Keratinocyte (primary cell): Measurements from ENCODE around the gene MUC13. TPM values are rescaled to one million over a fixed set of nuclear protein-coding genes. Genes with fewer than 3 reads are reported as not detected.

Experiments used
- DNase-seq: peaks from one replicate; pipeline ENCODE4 v3.0.0-alpha.2; 2011; ENCODE audit warnings: low read depth, missing footprints, low spot score
- FAIRE-seq: peaks from 2 replicates; lab custom pipeline; 2011; peaks lifted over from hg19 to GRCh38; lab: Jason Lieb, UNC
- H2AFZ ChIP-seq: 2 replicates; pipeline ENCODE4 v1.6.0; 2012; ENCODE audit warnings: low read length, control low read depth, inconsistent platforms; ENCODE audit not compliant: control insufficient read depth
- H3K27ac ChIP-seq: 2 replicates; pipeline ENCODE4 v1.5.1; 2011; ENCODE audit warnings: low read length; ENCODE audit not compliant: control insufficient read depth, insufficient read depth
- H3K27me3 ChIP-seq: 3 replicates; pipeline ENCODE4 v1.6.0; 2011; ENCODE audit warnings: low read length; ENCODE audit not compliant: control insufficient read depth, insufficient read depth; ENCODE audit errors: extremely low read depth
- H3K36me3 ChIP-seq, 2 experiments: 2 replicates in 1 of 2; 3 replicates in 1 of 2; pipeline ENCODE4 v1.5.1; 2011; ENCODE audit warnings: low read length in 2 of 2, mild to moderate bottlenecking in 1 of 2; ENCODE audit not compliant: control insufficient read depth in 2 of 2, insufficient read depth in 2 of 2; ENCODE audit errors: extremely low read depth in 1 of 2
- H3K4me1 ChIP-seq: 3 replicates; pipeline ENCODE4 v1.5.1; 2011; ENCODE audit warnings: low read length; ENCODE audit not compliant: control insufficient read depth, insufficient read depth; ENCODE audit errors: extremely low read depth
- H3K4me2 ChIP-seq: 3 replicates; pipeline ENCODE4 v1.6.0; 2011; ENCODE audit warnings: low read depth, low read length; ENCODE audit not compliant: control insufficient read depth, insufficient read depth; ENCODE audit errors: extremely low read depth
- H3K4me3 ChIP-seq, 3 experiments: fragments of 200-600 bp in 1 of 3; sonication (generic) in 1 of 3; 2 replicates in 2 of 3; 3 replicates in 1 of 3; pipeline ENCODE4 v1.5.1; 2011 to 2016; ENCODE audit warnings: low read length in 3 of 3, mild to moderate bottlenecking in 3 of 3, control low read depth in 2 of 3, inconsistent platforms in 1 of 3, low read depth in 1 of 3, mixed read lengths in 1 of 3, mixed run types in 1 of 3, moderate library complexity in 1 of 3; ENCODE audit not compliant: control insufficient read depth in 2 of 3, insufficient read depth in 2 of 3; ENCODE audit errors: extremely low read depth in 1 of 3
- H3K79me2 ChIP-seq: 2 replicates; pipeline ENCODE4 v1.6.0; 2012; ENCODE audit warnings: low read length; ENCODE audit not compliant: control insufficient read depth, insufficient read depth
- H3K9ac ChIP-seq: 3 replicates; pipeline ENCODE4 v1.6.0; 2011; ENCODE audit warnings: low read length; ENCODE audit not compliant: control insufficient read depth, insufficient read depth; ENCODE audit errors: extremely low read depth
- H3K9me1 ChIP-seq: 3 replicates; pipeline ENCODE4 v1.6.0; 2011; ENCODE audit warnings: low read length; ENCODE audit not compliant: control insufficient read depth, insufficient read depth; ENCODE audit errors: extremely low read depth
- H3K9me3 ChIP-seq: 2 replicates; pipeline ENCODE4 v1.5.1; 2012; ENCODE audit warnings: low read depth, low read length; ENCODE audit not compliant: control insufficient read depth
- H4K20me1 ChIP-seq: 3 replicates; pipeline ENCODE4 v1.6.0; 2011; ENCODE audit warnings: low read length; ENCODE audit not compliant: control insufficient read depth, insufficient read depth; ENCODE audit errors: extremely low read depth
- CTCF ChIP-seq, 3 experiments: IDR thresholded peaks in 1 of 3; conservative IDR thresholded peaks in 1 of 3; optimal IDR thresholded peaks in 1 of 3; 2 replicates in 2 of 3; 3 replicates in 1 of 3; pipeline versions ENCODE3 to v1.5.1; 2011; ENCODE audit warnings: low read length in 3 of 3, mild to moderate bottlenecking in 3 of 3, moderate library complexity in 2 of 3, control low read depth in 1 of 3, inconsistent platforms in 1 of 3; ENCODE audit not compliant: insufficient read depth in 2 of 3; ENCODE audit errors: extremely low read depth in 1 of 3
- EZH2 ChIP-seq: IDR thresholded peaks from one replicate; pipeline ENCODE4 v1.6.1; 2012; ENCODE audit warnings: inconsistent platforms, mild to moderate bottlenecking, low read length, moderate library complexity
- dilution Hi-C: fragments of 300-500 bp; cut with MboI; formaldehyde crosslinking; loops from one replicate; pipeline ENCODE4 v1.7.0; 2020; ENCODE audit warnings: low sequenced_read_pairs; ENCODE audit not compliant: extremely low pct_ligation_motif_present
- polyA minus RNA-seq, 3 experiments: library from RNA; depleted of rRNA, polyadenylated mRNA; stranded (reverse); fragments of >200 nt; gene quantifications; 1 replicate in 1 of 3; 2 replicates in 1 of 3; 3 replicates in 1 of 3; pipeline ENCODE4 v1.2.3, GENCODE V29; 2011
- polyA plus RNA-seq, 5 experiments: library from polyadenylated mRNA; depleted of rRNA in 3 of 5; stranded (reverse) in 3 of 5; stranded (forward) in 1 of 5; unstranded in 1 of 5; fragments of >200 nt; gene quantifications; 1 replicate in 1 of 5; 2 replicates in 3 of 5; 3 replicates in 1 of 5; pipeline versions ENCODE4 v1.2.1 to v1.2.3, GENCODE V29; 2011 to 2012; ENCODE audit warnings: missing spikeins in 2 of 5, low read depth in 1 of 5, low replicate concordance in 1 of 5

Gene MUC13
- not detected in 3 replicates for polyA plus RNA-seq
- polyA plus RNA-seq (2011; ENCODE audit: low read depth) = not detected
- not detected in 2 replicates for polyA plus RNA-seq (2011; cell fraction: cytosol; rRNA removed)
- not detected in 2 replicates for polyA plus RNA-seq (2011; cell fraction: nucleus; rRNA removed)
- not detected in 2 replicates for polyA plus RNA-seq (2012; ENCODE audit: low replicate concordance)
- not detected in 3 replicates for polyA minus RNA-seq
- polyA minus RNA-seq (2011; cell fraction: cytosol; rRNA and poly(A)+ RNA removed) = not detected
- not detected in 2 replicates for polyA minus RNA-seq (2011; cell fraction: nucleus; rRNA and poly(A)+ RNA removed)

- Histone ChIP-seq H4K20me1 (no peaks in the 10 kb centered on the region), H3K4me2 (no peak within 1 kb of the TSS), H3K4me1 (peaks cover 1% of the 10 kb centered on the region), H2AFZ (no peak within 1 kb of the TSS), H3K9ac (no peak within 1 kb of the TSS), H3K9me3 (no peaks in the 10 kb centered on the region), H3K4me3 (no peak within 1 kb of the TSS), H3K36me3 (no peaks in the 10 kb centered on the region), H3K27me3 (no peaks in the 10 kb centered on the region), H3K79me2 (no peaks in the 10 kb centered on the region), H3K27ac (no peak within 1 kb of the TSS), H3K9me1 (no peaks in the 10 kb centered on the region)
- dilution Hi-C loops = no loop called here
- FAIRE-seq (no peak), DNase-seq (no peak)
- TF ChIP-seq CTCF (optimal IDR thresholded peaks at IDR 0.05 in 1 of 3, IDR thresholded peaks at IDR 0.05 in 1 of 3, conservative IDR thresholded peaks at IDR 0.05 in 1 of 3; ENCODE audit: extremely low read depth in 1 of 3, insufficient read depth in 2 of 3, low read length in 3 of 3) (no peak), EZH2 (no peak)
Observed at GRCh38 chr3:124934577-124934976, at the start of gene MUC13. TSS of gene MUC13 (minus strand) at chr3:124934751. CDS start at chr3:124934712, 39 bp downstream.

GRCh38 chr3:124982855-124983254 is 48.3 kb upstream of the MUC13 start:
- H4K20me1 ChIP-seq = no peaks in the 10 kb centered on the region
- TF ChIP-seq CTCF (optimal IDR thresholded peaks at IDR 0.05 in 1 of 3, IDR thresholded peaks at IDR 0.05 in 1 of 3, conservative IDR thresholded peaks at IDR 0.05 in 1 of 3; ENCODE audit: extremely low read depth in 1 of 3, insufficient read depth in 2 of 3, low read length in 3 of 3) = no peak
- no peak for TF ChIP-seq EZH2
- H3K27ac ChIP-seq = no peak overlapping the region
- H3K4me2 ChIP-seq = no peak overlapping the region
- H2AFZ ChIP-seq = no peak overlapping the region
- no peaks in the 10 kb centered on the region for H3K27me3 ChIP-seq
- DNase-seq (no peak), FAIRE-seq (no peak)
- H3K79me2 ChIP-seq = no peaks in the 10 kb centered on the region
- dilution Hi-C loops = no loop called here
- no peak overlapping the region for H3K9ac ChIP-seq
- no peaks in the 10 kb centered on the region for H3K9me3 ChIP-seq
- H3K4me3 ChIP-seq = no peak overlapping the region
- H3K9me1 ChIP-seq = no peaks in the 10 kb centered on the region
- peaks cover 3 to 12% of the 10 kb centered on the region in 2 experiments for H3K36me3 ChIP-seq
- peaks cover 19% of the 10 kb centered on the region for H3K4me1 ChIP-seq
